HEK293 (cell line): Measurements from ENCODE around the gene DNAJC4.

ENCODE experiments used
- CTCF ChIA-PET: fragments of 350-600 bp; formaldehyde crosslinking; extraction: SDS; loops from one replicate; lab custom pipeline; 2021; ENCODE audit warnings: antibody characterized with exemption; lab: Yijun Ruan, JAX
- POLR2A ChIA-PET: fragments of 300-600 bp; formaldehyde crosslinking; extraction: SDS; loops from one replicate; lab custom pipeline; 2020; ENCODE audit warnings: antibody characterized with exemption, inconsistent platforms; lab: Yijun Ruan, JAX
- H3K27ac ChIP-seq: fragments of 200-500 bp; sonication (Bioruptor generic); 2 replicates; pipeline ENCODE4 v1.5.1; 2014; ENCODE audit warnings: low read depth, low read length, control low read depth, inconsistent platforms; ENCODE audit errors: extremely low read depth
- H3K36me3 ChIP-seq, 2 experiments: fragments of 200-500 bp in 1 of 2; sonication (Bioruptor generic) in 1 of 2; 1 replicate in 1 of 2; 2 replicates in 1 of 2; pipeline ENCODE4 v1.5.1; 2014 to 2017; ENCODE audit warnings: inconsistent platforms in 2 of 2, low read length in 2 of 2; ENCODE audit not compliant: control insufficient read depth in 2 of 2, insufficient read depth in 1 of 2
- H3K4me1 ChIP-seq: fragments of 200-500 bp; sonication (Bioruptor generic); 2 replicates; pipeline ENCODE4 v1.5.1; 2014; ENCODE audit warnings: mild to moderate bottlenecking, low read length, inconsistent platforms; ENCODE audit not compliant: control insufficient read depth, insufficient read depth
- H3K4me3 ChIP-seq: 2 replicates; pipeline ENCODE4 v1.5.1; 2011; ENCODE audit warnings: low read depth, mild to moderate bottlenecking, control low read depth, low read length, moderate library complexity
- H3K9me3 ChIP-seq: fragments of 200-500 bp; sonication (Bioruptor generic); 2 replicates; pipeline ENCODE4 v1.5.1; 2014; ENCODE audit warnings: low read depth, low read length, inconsistent platforms; ENCODE audit not compliant: control insufficient read depth, insufficient read depth
- ATF2 ChIP-seq: fragments of 450-650 bp; formaldehyde crosslinking; IDR thresholded peaks from 2 replicates; pipeline ENCODE4 v1.5.1; 2016; ENCODE audit warnings: missing biosample characterization, missing genetic modification characterization, low read depth
- GLIS1 ChIP-seq: fragments of 450-650 bp; formaldehyde crosslinking; IDR thresholded peaks from 2 replicates; pipeline ENCODE4 v1.5.1; 2016; ENCODE audit warnings: missing biosample characterization, missing genetic modification characterization
- GLIS2 ChIP-seq: fragments of 450-650 bp; formaldehyde crosslinking; IDR thresholded peaks from 2 replicates; pipeline ENCODE4 v1.5.1; 2016; ENCODE audit warnings: missing biosample characterization, missing genetic modification characterization
- HOXD13 ChIP-seq: sonication (generic); formaldehyde crosslinking; IDR thresholded peaks from 2 replicates; pipeline ENCODE4 v1.8.0; 2022; ENCODE audit warnings: missing genetic modification reagents, borderline replicate concordance
- KLF1 ChIP-seq: fragments of 450-650 bp; formaldehyde crosslinking; IDR thresholded peaks from 2 replicates; pipeline ENCODE4 v1.5.1; 2016; ENCODE audit warnings: missing biosample characterization, missing genetic modification characterization
- MZF1 ChIP-seq: fragments of 450-650 bp; formaldehyde crosslinking; IDR thresholded peaks from 2 replicates; pipeline ENCODE4 v1.5.1; 2017; ENCODE audit warnings: missing biosample characterization, missing genetic modification characterization, borderline replicate concordance
- OSR2 ChIP-seq: fragments of 450-650 bp; formaldehyde crosslinking; IDR thresholded peaks from 2 replicates; pipeline ENCODE4 v1.5.1; 2016; ENCODE audit warnings: missing biosample characterization, missing genetic modification characterization
- PATZ1 ChIP-seq: fragments of 450-650 bp; formaldehyde crosslinking; IDR thresholded peaks from 2 replicates; pipeline ENCODE4 v1.5.1; 2016; ENCODE audit warnings: missing biosample characterization, missing genetic modification characterization
- PRDM6 ChIP-seq: fragments of 450-650 bp; formaldehyde crosslinking; IDR thresholded peaks from 2 replicates; pipeline ENCODE4 v1.5.1; 2017; ENCODE audit warnings: missing biosample characterization, missing genetic modification characterization
- RBAK ChIP-seq: fragments of 450-650 bp; formaldehyde crosslinking; IDR thresholded peaks from 2 replicates; pipeline ENCODE4 v1.5.1; 2016; ENCODE audit warnings: missing biosample characterization, missing genetic modification characterization
- YY1 ChIP-seq: fragments of 450-650 bp; formaldehyde crosslinking; IDR thresholded peaks from 2 replicates; pipeline ENCODE4 v1.5.1; 2018; ENCODE audit warnings: missing biosample characterization, missing genetic modification characterization
- ZBTB1 ChIP-seq: fragments of 450-650 bp; formaldehyde crosslinking; IDR thresholded peaks from 2 replicates; pipeline ENCODE4 v1.5.1; 2016; ENCODE audit warnings: missing biosample characterization, missing genetic modification characterization
- ZBTB48 ChIP-seq: fragments of 450-650 bp; formaldehyde crosslinking; IDR thresholded peaks from 2 replicates; pipeline ENCODE4 v1.5.1; 2016; ENCODE audit warnings: missing biosample characterization, missing genetic modification characterization
- ZFHX2 ChIP-seq: fragments of 450-650 bp; formaldehyde crosslinking; conservative IDR thresholded peaks from 2 replicates; pipeline ENCODE4 v1.5.1; 2016; ENCODE audit warnings: missing biosample characterization, missing genetic modification characterization
- ZFP41 ChIP-seq: fragments of 450-650 bp; formaldehyde crosslinking; IDR thresholded peaks from 2 replicates; pipeline ENCODE4 v1.5.1; 2016; ENCODE audit warnings: missing biosample characterization, missing genetic modification characterization, borderline replicate concordance
- ZIC2 ChIP-seq: fragments of 450-650 bp; formaldehyde crosslinking; IDR thresholded peaks from 2 replicates; pipeline ENCODE4 v1.5.1; 2016; ENCODE audit warnings: missing biosample characterization, missing genetic modification characterization
- ZNF114 ChIP-seq: fragments of 450-650 bp; formaldehyde crosslinking; IDR thresholded peaks from 2 replicates; pipeline ENCODE4 v1.5.0; 2017; ENCODE audit warnings: missing biosample characterization, missing genetic modification characterization
- ZNF138 ChIP-seq: fragments of 450-650 bp; formaldehyde crosslinking; IDR thresholded peaks from 2 replicates; pipeline ENCODE4 v1.5.1; 2016; ENCODE audit warnings: missing biosample characterization, missing genetic modification characterization, borderline replicate concordance
- ZNF146 ChIP-seq: fragments of 450-650 bp; formaldehyde crosslinking; IDR thresholded peaks from 2 replicates; pipeline ENCODE4 v1.5.1; 2016; ENCODE audit warnings: missing biosample characterization, missing genetic modification characterization
- ZNF169 ChIP-seq: fragments of 450-650 bp; formaldehyde crosslinking; IDR thresholded peaks from 2 replicates; pipeline ENCODE4 v1.5.1; 2016; ENCODE audit warnings: missing biosample characterization, missing genetic modification characterization
- ZNF248 ChIP-seq: fragments of 450-650 bp; formaldehyde crosslinking; IDR thresholded peaks from 2 replicates; pipeline ENCODE4 v1.5.1; 2017; ENCODE audit warnings: missing biosample characterization, missing genetic modification characterization
- ZNF266 ChIP-seq: fragments of 450-650 bp; formaldehyde crosslinking; IDR thresholded peaks from 2 replicates; pipeline ENCODE4 v1.5.1; 2016; ENCODE audit warnings: missing biosample characterization, missing genetic modification characterization, low read depth
- ZNF274 ChIP-seq, 2 experiments: fragments of 200-500 bp in 1 of 2; fragments of 450-650 bp in 1 of 2; sonication (Bioruptor generic) in 1 of 2; formaldehyde crosslinking in 1 of 2; IDR thresholded peaks; 2 replicates each; pipeline versions ENCODE4 v1.5.1 to v1.6.1; 2014 to 2016; ENCODE audit warnings: borderline replicate concordance in 1 of 2, inconsistent platforms in 1 of 2, low read length in 1 of 2, missing biosample characterization in 1 of 2, missing genetic modification characterization in 1 of 2
- ZNF302 ChIP-seq: fragments of 450-650 bp; formaldehyde crosslinking; IDR thresholded peaks from 2 replicates; pipeline ENCODE4 v1.5.1; 2016; ENCODE audit warnings: missing biosample characterization, missing genetic modification characterization, low read depth
- ZNF398 ChIP-seq: fragments of 450-650 bp; formaldehyde crosslinking; IDR thresholded peaks from 2 replicates; pipeline ENCODE4 v1.5.1; 2017; ENCODE audit warnings: missing biosample characterization, missing genetic modification characterization
- ZNF473 ChIP-seq: fragments of 450-650 bp; formaldehyde crosslinking; IDR thresholded peaks from 2 replicates; pipeline ENCODE4 v1.5.1; 2017; ENCODE audit warnings: missing biosample characterization, missing genetic modification characterization
- ZNF521 ChIP-seq: fragments of 450-650 bp; formaldehyde crosslinking; IDR thresholded peaks from 2 replicates; pipeline ENCODE4 v1.5.1; 2017; ENCODE audit warnings: missing biosample characterization, mild to moderate bottlenecking, missing genetic modification characterization
- ZNF664 ChIP-seq: fragments of 450-650 bp; formaldehyde crosslinking; IDR thresholded peaks from 2 replicates; pipeline ENCODE4 v1.5.1; 2016; ENCODE audit warnings: missing biosample characterization, missing genetic modification characterization
- ZNF768 ChIP-seq: fragments of 450-650 bp; formaldehyde crosslinking; IDR thresholded peaks from 2 replicates; pipeline ENCODE4 v1.5.1; 2018; ENCODE audit warnings: missing biosample characterization, mild to moderate bottlenecking, missing genetic modification characterization
- ZNF777 ChIP-seq: fragments of 450-650 bp; formaldehyde crosslinking; IDR thresholded peaks from 2 replicates; pipeline ENCODE4 v1.5.1; 2017; ENCODE audit warnings: missing biosample characterization, missing genetic modification characterization, borderline replicate concordance
- ZNF830 ChIP-seq: fragments of 450-650 bp; IDR thresholded peaks from 2 replicates; pipeline ENCODE4 v1.5.0; 2018; ENCODE audit warnings: missing biosample characterization, missing genetic modification characterization, low read depth, mild to moderate bottlenecking, moderate library complexity
- ZXDB ChIP-seq: fragments of 450-650 bp; formaldehyde crosslinking; IDR thresholded peaks from 2 replicates; pipeline ENCODE4 v1.5.1; 2016; ENCODE audit warnings: missing biosample characterization, missing genetic modification characterization

DNAJC4 gene

GRCh38 chr11:64226507-64227051 is 3.8 kb upstream of the DNAJC4 start:
- Histone ChIP-seq H3K27ac (peak overlapping the region; percentile 30; the same call in 1 of the 2 replicates), H3K36me3 (peaks cover 0 to 17% of the 10 kb centered on the region in 2 experiments; a peak in 1 of 3 replicates), H3K4me3 (peak overlapping the region; percentile 77), H3K9me3 (no peaks in the 10 kb centered on the region), H3K4me1 (peaks cover 3% of the 10 kb centered on the region; the same call in 1 of the 2 replicates)
- CTCF ChIA-PET, result interaction anchor here (0.6 to 1.9 kb wide), 6 partner anchors 22 to 389 kb away, joined by 3 to 10 read pairs (median 4); no protein-coding TSS in a partner anchor
- POLR2A ChIA-PET, result interaction anchor here (0.7 to 3.5 kb wide), 19 partner anchors 10 to 552 kb away, joined by 3 to 29 read pairs (median 5); partner anchors contain the start of genes ESRRA, FKBP2, PLCB3 and PPP1R14B
- TF ChIP-seq ZNF777 (no peak), ZNF302 (tag by site-specific recombination) (no peak), YY1 (tag by site-specific recombination) (no peak), PRDM6 (no peak), HOXD13 (CRISPR knock-in tag) (no peak), ZNF473 (no peak), ZNF248 (tag by site-specific recombination) (no peak), ZNF266 (tag by site-specific recombination) (no peak), ZNF830 (no peak), KLF1 (tag by site-specific recombination) (peak; percentile 45; the same call in 1 of the 2 replicates), ZNF398 (no peak), ZIC2 (tag by site-specific recombination) (peak; percentile 35; the same call in 1 of the 2 replicates), OSR2 (tag by site-specific recombination) (no peak), ZFHX2 (tag by site-specific recombination) (peak; percentile 49; the same call in 1 of the 2 replicates), ZNF274 (IDR thresholded peaks at IDR 0.05; ENCODE audit: low read length) (no peak), ZNF274 (tag by site-specific recombination; IDR thresholded peaks at IDR 0.05; ENCODE audit: borderline replicate concordance) (no peak), ZNF169 (tag by site-specific recombination) (no peak), ZBTB1 (no peak), PATZ1 (tag by site-specific recombination) (peak; percentile 43; the same call in 1 of the 2 replicates), ZNF664 (no peak), ZXDB (tag by site-specific recombination) (no peak), RBAK (tag by site-specific recombination) (no peak), ZBTB48 (peak; percentile 32; the same call in 1 of the 2 replicates), GLIS2 (tag by site-specific recombination) (peak; percentile 82), GLIS1 (tag by site-specific recombination) (peak; percentile 84), ZFP41 (tag by site-specific recombination) (no peak), ZNF146 (tag by site-specific recombination) (no peak), ZNF521 (tag by site-specific recombination) (no peak), ATF2 (no peak), ZNF768 (tag by site-specific recombination) (no peak), ZNF114 (tag by site-specific recombination) (no peak), ZNF138 (tag by site-specific recombination) (no peak), MZF1 (tag by site-specific recombination) (no peak)
